NT2/D1 (cell line): ENCODE results near the gene RTL5.

Experiments
- DNase-seq: peaks from one replicate; pipeline ENCODE4 v3.0.0-alpha.2; 2011; ENCODE audit warnings: low read depth, low spot score
- H3K27me3 ChIP-seq: 2 replicates; pipeline ENCODE4 v1.6.0; 2011; ENCODE audit warnings: mild to moderate bottlenecking; ENCODE audit not compliant: insufficient read length, insufficient read depth
- H3K36me3 ChIP-seq: 2 replicates; pipeline ENCODE4 v1.6.1; 2011; ENCODE audit warnings: mild to moderate bottlenecking, low read length, mixed read lengths; ENCODE audit not compliant: insufficient read depth, insufficient read length
- H3K4me1 ChIP-seq: 2 replicates; pipeline ENCODE4 v1.5.1; 2011; ENCODE audit not compliant: insufficient read depth, insufficient read length
- H3K4me3 ChIP-seq: 2 replicates; pipeline ENCODE4 v1.5.1; 2011; ENCODE audit warnings: low read depth; ENCODE audit not compliant: insufficient read length
- H3K9ac ChIP-seq: 2 replicates; pipeline ENCODE4 v1.6.0; 2011; ENCODE audit warnings: low read depth; ENCODE audit not compliant: insufficient read length
- H3K9me3 ChIP-seq: 2 replicates; pipeline ENCODE4 v1.5.1; 2011; ENCODE audit warnings: mild to moderate bottlenecking, low read length; ENCODE audit not compliant: insufficient read depth
- SUZ12 ChIP-seq: IDR thresholded peaks from 2 replicates; pipeline ENCODE4 v1.6.1; 2011; ENCODE audit not compliant: insufficient read length, insufficient read depth; ENCODE audit errors: extremely low read depth
- YY1 ChIP-seq: IDR thresholded peaks from 2 replicates; pipeline ENCODE4 v1.6.1; 2011; ENCODE audit not compliant: insufficient read length, insufficient read depth
- ZNF274 ChIP-seq: IDR thresholded peaks from 2 replicates; pipeline ENCODE4 v1.6.1; 2011; ENCODE audit warnings: mild to moderate bottlenecking, low read depth, low read length

The RTL5 gene

GRCh38 chrX:72123471-72124185 is 8.1 kb downstream of the RTL5 start:
- TF ChIP-seq YY1, result no peak
- no peak for TF ChIP-seq ZNF274
- TF ChIP-seq SUZ12, result no peak
- H3K4me3 ChIP-seq, result no peak overlapping the region
- H3K9ac ChIP-seq, result no peak overlapping the region
- H3K27me3 ChIP-seq, result no peaks in the 10 kb centered on the region
- H3K36me3 ChIP-seq, result peaks cover 18% of the 10 kb centered on the region
- peaks cover 17% of the 10 kb centered on the region for H3K4me1 ChIP-seq
- peak; percentile 77 for DNase-seq
- H3K9me3 ChIP-seq, result no peaks in the 10 kb centered on the region

- peaks cover 17% of the 10 kb centered on the region for H3K4me1 ChIP-seq
- no peak for TF ChIP-seq ZNF274
- TF ChIP-seq YY1, result no peak
- no peak for TF ChIP-seq SUZ12
- no peaks in the 10 kb centered on the region for H3K9me3 ChIP-seq
- H3K4me3 ChIP-seq, result no peak overlapping the region
- H3K27me3 ChIP-seq, result no peaks in the 10 kb centered on the region
- no peak overlapping the region for H3K9ac ChIP-seq
- H3K36me3 ChIP-seq, result peaks cover 11% of the 10 kb centered on the region
- DNase-seq, result no peak
Measured at GRCh38 chrX:72122621-72123337, 8.9 kb downstream of the RTL5 start.

DNA sequence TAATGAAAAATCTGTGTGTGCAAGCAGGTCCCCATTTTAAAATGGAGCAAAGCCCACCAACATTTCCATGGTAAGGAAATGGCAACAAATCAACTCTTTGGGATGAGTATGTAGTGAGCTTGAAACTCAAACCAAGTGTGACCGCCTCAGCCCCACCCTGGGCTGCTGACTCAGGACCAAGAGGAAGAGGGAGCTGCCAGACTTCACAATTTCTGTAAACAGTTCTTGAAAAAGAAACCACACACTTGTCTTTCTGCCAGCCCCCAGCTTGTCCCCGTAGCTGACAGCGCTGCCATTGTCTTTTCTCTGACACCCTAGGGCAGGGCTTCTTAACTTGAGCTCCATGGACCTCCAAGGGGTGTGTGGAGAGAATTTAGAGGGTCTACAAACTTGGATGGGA is 10.3 kb downstream of the RTL5 start:
- Histone ChIP-seq H3K4me3 (no peak overlapping the region), H3K9me3 (no peaks in the 10 kb centered on the region), H3K36me3 (no peaks in the 10 kb centered on the region), H3K9ac (no peak overlapping the region), H3K4me1 (peaks cover 15% of the 10 kb centered on the region), H3K27me3 (no peaks in the 10 kb centered on the region)
- DNase-seq, result no peak
- TF ChIP-seq ZNF274, result no peak
- no peak for TF ChIP-seq SUZ12

GRCh38 chrX:72120837-72121236 is 10.9 kb downstream of the RTL5 start:
- H3K36me3 ChIP-seq, result no peaks in the 10 kb centered on the region
- H3K4me1 ChIP-seq, result peaks cover 15% of the 10 kb centered on the region
- H3K4me3 ChIP-seq, result no peak overlapping the region
- no peak overlapping the region for H3K9ac ChIP-seq
- H3K27me3 ChIP-seq, result no peaks in the 10 kb centered on the region
- TF ChIP-seq ZNF274, result no peak
- no peak for TF ChIP-seq YY1
- no peak for TF ChIP-seq SUZ12
- DNase-seq, result no peak
- H3K9me3 ChIP-seq, result no peaks in the 10 kb centered on the region

- peaks cover 4% of the 10 kb centered on the region for H3K36me3 ChIP-seq
- H3K9me3 ChIP-seq, result no peaks in the 10 kb centered on the region
- no peaks in the 10 kb centered on the region for H3K27me3 ChIP-seq
- peaks cover 14% of the 10 kb centered on the region for H3K4me1 ChIP-seq
- no peak for DNase-seq
- H3K9ac ChIP-seq, result no peak overlapping the region
- H3K4me3 ChIP-seq, result no peak overlapping the region
- TF ChIP-seq SUZ12, result no peak
- TF ChIP-seq YY1, result no peak
- TF ChIP-seq ZNF274, result no peak
Measured at GRCh38 chrX:72117636-72118210, 14.0 kb downstream of the RTL5 start.

DNA sequence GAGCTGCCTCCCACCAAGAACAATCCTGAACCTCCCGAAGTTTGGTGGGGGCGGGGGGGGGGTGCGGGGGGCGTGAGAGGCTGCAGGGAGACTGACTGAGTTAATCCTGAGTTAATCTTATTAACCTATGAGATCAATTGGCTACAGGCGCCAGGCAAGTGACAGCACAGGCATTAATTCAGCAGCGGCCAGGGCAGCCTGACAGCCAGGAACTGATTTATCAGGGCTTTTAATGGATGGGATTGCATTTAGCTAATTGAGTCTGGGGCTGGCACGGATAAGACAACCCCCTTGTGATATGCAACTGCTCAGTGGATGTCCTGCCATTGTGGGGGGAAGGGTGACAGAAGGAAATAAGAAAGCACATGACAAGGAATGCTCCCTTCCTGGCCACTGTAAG is 16.3 kb downstream of the RTL5 start:
- H3K4me1 ChIP-seq, result peaks cover 10% of the 10 kb centered on the region
- DNase-seq, result no peak
- TF ChIP-seq YY1 (no peak), ZNF274 (no peak), SUZ12 (no peak)
- no peaks in the 10 kb centered on the region for H3K9me3 ChIP-seq
- H3K9ac ChIP-seq, result peak overlapping the region; percentile 8
- H3K27me3 ChIP-seq, result no peaks in the 10 kb centered on the region
- peaks cover 4% of the 10 kb centered on the region for H3K36me3 ChIP-seq
- no peak overlapping the region for H3K4me3 ChIP-seq

DNA sequence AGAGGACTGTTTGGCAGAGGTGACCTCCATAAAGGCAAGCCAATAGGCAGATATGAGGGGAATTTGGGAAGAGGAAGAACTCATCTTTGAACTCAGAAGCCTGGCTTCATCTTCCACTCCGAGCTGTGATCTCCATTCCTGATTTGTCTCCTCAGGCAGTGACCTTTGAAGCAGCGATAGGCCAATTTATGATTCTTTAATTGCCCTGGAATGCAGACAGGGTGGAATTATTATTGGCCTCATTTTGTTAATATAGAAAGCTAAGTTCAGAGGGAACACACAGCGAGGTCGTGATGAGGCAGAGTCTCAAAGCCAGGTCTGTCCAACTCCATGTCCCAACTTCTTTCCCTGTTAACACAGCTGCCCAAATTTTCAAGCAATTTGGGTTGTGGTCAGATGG is 16.9 kb downstream of the RTL5 start:
- TF ChIP-seq ZNF274, result no peak
- TF ChIP-seq SUZ12, result no peak
- no peak for TF ChIP-seq YY1
- no peaks in the 10 kb centered on the region for H3K9me3 ChIP-seq
- no peak for DNase-seq
- no peak overlapping the region for H3K4me3 ChIP-seq
- H3K4me1 ChIP-seq, result peaks cover 10% of the 10 kb centered on the region
- peaks cover 4% of the 10 kb centered on the region for H3K36me3 ChIP-seq
- no peak overlapping the region for H3K9ac ChIP-seq
- H3K27me3 ChIP-seq, result no peaks in the 10 kb centered on the region
